ENCODE results near the gene NFASC.

Gene NFASC

GRCh38 chr1:205064301-205064700 lies 193.6 kb downstream of the NFASC start:
- DNase-seq (ENCODE audit: low read depth): no peak

- DNase-seq (ENCODE audit: low read depth): no peak
Observed at GRCh38 chr1:205064741-205065316, 194.2 kb downstream of the NFASC start.

- DNase-seq (ENCODE audit: low read depth): no peak
Observed at GRCh38 chr1:205065666-205066065, 195.0 kb downstream of the NFASC start.

GRCh38 chr1:205066141-205066818 lies 195.6 kb downstream of the NFASC start:
- no peak for DNase-seq (ENCODE audit: low read depth)

- no peak for DNase-seq (ENCODE audit: low read depth)
Observed at GRCh38 chr1:205067031-205067430, 196.4 kb downstream of the NFASC start.

GRCh38 chr1:205068001-205068400 lies 197.3 kb downstream of the NFASC start:
- no peak for DNase-seq (ENCODE audit: low read depth)

- no peak for DNase-seq (ENCODE audit: low read depth)
Observed at GRCh38 chr1:205068457-205069040, 197.9 kb downstream of the NFASC start.

- DNase-seq (ENCODE audit: low read depth): no peak
Observed at GRCh38 chr1:205069371-205070125, 198.9 kb downstream of the NFASC start.

GRCh38 chr1:205071028-205071409 lies 200.4 kb downstream of the NFASC start:
- no peak for DNase-seq (ENCODE audit: low read depth)

- no peak for DNase-seq (ENCODE audit: low read depth)
Observed at GRCh38 chr1:205071801-205072200, 201.1 kb downstream of the NFASC start.

GRCh38 chr1:205072286-205072685 lies 201.6 kb downstream of the NFASC start:
- DNase-seq (ENCODE audit: low read depth): no peak

Data from T follicular helper cell (primary cell).